ENCODE data around the gene RBM8A.
"Not testable (repeated sequence)": the region's sequence is repeated elsewhere in the genome, so short reads cannot be mapped to it uniquely, and the experiment has no call there.

RBM8A gene

GRCh38 chr1:145956361-145956760 lies 29.1 kb upstream of the RBM8A start:
- no peak for DNase-seq

GRCh38 chr1:145955436-145955835 lies 28.2 kb upstream of the RBM8A start:
- DNase-seq: no peak

- no peak for DNase-seq
These were observed 26.6 kb upstream of the RBM8A start for GRCh38 chr1:145953861-145954260.

GRCh38 chr1:145952903-145953302 lies 25.6 kb upstream of the RBM8A start:
- no peak for DNase-seq

- no peak for DNase-seq
These were observed 24.2 kb upstream of the RBM8A start for GRCh38 chr1:145951526-145951925.

GRCh38 chr1:145949219-145949618 lies 21.9 kb upstream of the RBM8A start:
- no peak for DNase-seq

GRCh38 chr1:145947551-145947950 lies 20.3 kb upstream of the RBM8A start:
- DNase-seq: no peak

GRCh38 chr1:145946477-145946986 lies 19.2 kb upstream of the RBM8A start:
- DNase-seq: no peak

GRCh38 chr1:145944532-145944931 lies 17.2 kb upstream of the RBM8A start:
- DNase-seq: no peak

- DNase-seq: no peak
These were observed 15.6 kb upstream of the RBM8A start for GRCh38 chr1:145942871-145943270.

GRCh38 chr1:145942405-145942804 lies 15.1 kb upstream of the RBM8A start:
- no peak for DNase-seq

GRCh38 chr1:145937436-145937835 lies 10.2 kb upstream of the RBM8A start:
- DNase-seq: no peak

GRCh38 chr1:145936247-145936646 lies 9.0 kb upstream of the RBM8A start:
- no peak for DNase-seq

GRCh38 chr1:145935708-145936107 lies 8.4 kb upstream of the RBM8A start:
- no peak for DNase-seq

- DNase-seq: peak; percentile 46
These were observed 5.3 kb upstream of the RBM8A start for GRCh38 chr1:145932522-145933009.

- DNase-seq: no peak
These were observed 796 bp upstream of the RBM8A start for GRCh38 chr1:145927916-145928643.

- DNase-seq: no peak
These were observed 610 bp downstream of the RBM8A start for GRCh38 chr1:145926686-145927062.

- peak; percentile 44 for DNase-seq
These were observed 5.0 kb downstream of the RBM8A start for GRCh38 chr1:145922266-145922665.

- not testable (repeated sequence) for DNase-seq
These were observed 7.0 kb downstream of the RBM8A start for GRCh38 chr1:145920297-145920696.

GRCh38 chr1:145918992-145919939 lies 8.0 kb downstream of the RBM8A start:
- DNase-seq: peak; percentile 0

GRCh38 chr1:145918144-145918991 lies 8.9 kb downstream of the RBM8A start, which contains the start of gene PEX11B:
Gene PEX11B, minus strand, starts transcription at chr1:145918717. Its CDS starts 29 bp downstream, at chr1:145918688.
- peak; percentile 79 for DNase-seq

GRCh38 chr1:145917595-145917994 lies 9.7 kb downstream of the RBM8A start:
- no peak for DNase-seq

- no peak for DNase-seq
These were observed 10.5 kb downstream of the RBM8A start for GRCh38 chr1:145916745-145917144.
